ENCODE measurements around the gene TSSC4.

Gene TSSC4

DNA sequence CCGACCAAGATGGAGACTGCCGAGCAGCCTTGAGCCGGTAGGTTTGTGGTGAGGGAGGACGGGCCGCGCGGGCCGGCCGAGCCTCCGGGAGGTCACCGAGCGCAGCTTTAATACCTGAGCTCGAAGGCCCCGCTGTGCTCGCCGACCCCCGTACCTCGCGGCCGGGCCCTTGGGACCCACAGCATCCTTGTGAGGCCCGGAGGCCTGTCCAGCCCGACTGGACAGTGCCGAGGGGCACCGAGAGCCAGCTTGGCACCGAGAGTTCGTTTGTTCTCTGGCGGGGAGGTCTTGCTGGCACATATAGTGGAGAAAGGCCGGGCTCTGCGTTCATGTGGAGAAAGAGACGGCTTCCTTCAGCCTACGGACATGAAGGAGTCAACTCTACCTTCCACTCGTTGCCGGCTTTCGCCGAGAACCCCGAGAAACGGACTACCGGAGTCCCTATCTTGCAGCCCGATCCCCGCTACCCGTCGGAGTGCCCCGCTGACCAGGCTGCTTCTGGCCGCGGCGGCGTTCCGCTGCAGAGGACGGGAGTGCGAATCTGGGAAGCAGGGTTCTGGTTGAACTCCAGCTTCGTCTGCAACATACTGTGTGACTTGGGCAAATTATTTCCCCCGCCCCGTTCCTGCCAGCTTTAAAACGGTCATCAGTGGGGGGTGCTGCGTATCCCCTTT, 349 bp downstream of the TSSC4 start:
- DNase-seq (ENCODE audit: low read depth, low spot score): no peak

DNA sequence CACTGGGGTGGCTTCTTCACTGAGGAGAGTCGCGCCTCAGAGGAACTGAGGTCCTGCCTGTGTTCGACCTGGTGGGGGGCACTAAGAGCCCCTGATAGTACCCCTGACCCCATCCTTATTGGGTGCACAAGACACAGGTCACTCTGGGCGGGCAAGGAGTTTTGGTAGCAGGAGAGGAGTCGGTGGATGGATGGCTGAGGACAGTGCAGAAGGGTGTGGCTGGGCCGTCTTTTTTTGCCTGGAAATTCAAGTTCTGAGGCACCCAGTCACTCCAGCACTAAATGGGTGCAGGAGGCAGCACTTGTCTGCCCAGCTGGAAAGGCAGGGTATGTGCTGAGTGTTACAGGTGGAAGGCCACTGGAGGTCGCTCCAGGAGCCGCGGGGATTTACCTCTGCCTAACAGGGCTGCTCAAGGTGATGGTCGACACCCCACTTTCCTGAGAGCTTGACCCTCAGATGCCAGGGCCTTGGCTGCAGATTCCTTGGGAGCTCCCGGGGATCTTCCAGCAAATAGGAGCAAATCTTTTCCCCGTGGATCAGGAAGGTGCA, 960 bp downstream of the TSSC4 start:
- DNase-seq (ENCODE audit: low read depth, low spot score): no peak

DNA sequence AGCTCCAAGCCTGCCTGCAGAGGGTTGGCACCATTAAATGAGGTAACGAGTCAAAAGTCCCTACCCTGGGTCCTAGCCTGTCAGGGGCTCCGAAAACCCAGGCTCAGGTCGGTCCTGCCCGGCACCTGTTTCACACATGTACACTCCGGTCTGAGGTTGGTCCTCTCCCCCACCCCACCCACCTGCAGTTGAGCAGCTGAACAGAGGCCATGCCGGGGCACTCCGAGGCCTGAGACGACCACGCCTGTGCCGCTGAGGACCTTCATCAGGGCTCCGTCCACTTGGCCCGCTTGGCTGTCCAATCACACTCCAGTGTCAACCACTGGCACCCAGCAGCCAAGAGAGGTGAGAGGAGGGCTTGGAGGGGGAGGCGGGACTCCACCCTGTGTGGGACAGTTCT, 1.6 kb downstream of the TSSC4 start:
- DNase-seq (ENCODE audit: low read depth, low spot score): no peak

DNA sequence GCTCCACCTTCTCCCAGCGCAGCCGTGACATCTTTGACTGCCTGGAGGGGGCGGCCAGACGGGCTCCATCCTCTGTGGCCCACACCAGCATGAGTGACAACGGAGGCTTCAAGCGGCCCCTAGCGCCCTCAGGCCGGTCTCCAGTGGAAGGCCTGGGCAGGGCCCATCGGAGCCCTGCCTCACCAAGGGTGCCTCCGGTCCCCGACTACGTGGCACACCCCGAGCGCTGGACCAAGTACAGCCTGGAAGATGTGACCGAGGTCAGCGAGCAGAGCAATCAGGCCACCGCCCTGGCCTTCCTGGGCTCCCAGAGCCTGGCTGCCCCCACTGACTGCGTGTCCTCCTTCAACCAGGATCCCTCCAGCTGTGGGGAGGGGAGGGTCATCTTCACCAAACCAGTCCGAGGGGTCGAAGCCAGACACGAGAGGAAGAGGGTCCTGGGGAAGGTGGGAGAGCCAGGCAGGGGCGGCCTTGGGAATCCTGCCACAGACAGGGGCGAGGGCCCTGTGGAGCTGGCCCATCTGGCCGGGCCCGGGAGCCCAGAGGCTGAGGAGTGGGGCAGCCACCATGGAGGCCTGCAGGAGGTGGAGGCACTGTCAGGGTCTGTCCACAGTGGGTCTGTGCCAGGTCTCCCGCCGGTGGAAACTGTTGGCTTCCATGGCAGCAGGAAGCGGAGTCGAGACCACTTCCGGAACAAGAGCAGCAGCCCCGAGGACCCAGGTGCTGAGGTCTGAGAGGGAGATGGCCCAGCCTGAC, 2.5 kb downstream of the TSSC4 start:
- DNase-seq (ENCODE audit: low read depth, low spot score): no peak

DNA sequence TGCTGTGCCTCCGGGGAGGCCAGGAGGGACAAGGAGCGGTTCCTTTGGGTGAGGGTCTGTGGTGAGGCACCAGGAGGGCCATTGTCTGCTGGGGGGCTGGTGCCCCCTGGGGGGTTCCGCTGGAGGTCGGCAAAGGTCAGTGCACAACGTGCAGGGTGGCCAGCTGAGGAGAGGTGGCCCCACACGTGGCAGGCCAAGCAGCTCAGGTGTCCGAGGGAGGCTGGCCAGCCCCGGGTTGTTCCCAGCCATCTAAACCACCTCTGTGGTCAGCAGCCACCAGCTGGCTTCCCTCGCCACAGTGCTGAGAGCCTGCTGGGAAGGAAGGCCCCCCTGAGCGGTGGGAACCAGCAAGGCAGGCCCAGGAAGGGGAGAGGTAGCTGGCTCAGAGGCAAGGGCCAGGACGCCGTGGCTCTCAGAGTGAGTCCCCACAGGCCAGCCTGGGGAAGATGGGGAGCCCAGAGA, 4.2 kb downstream of the TSSC4 start:
- no peak for DNase-seq (ENCODE audit: low read depth, low spot score)

DNA sequence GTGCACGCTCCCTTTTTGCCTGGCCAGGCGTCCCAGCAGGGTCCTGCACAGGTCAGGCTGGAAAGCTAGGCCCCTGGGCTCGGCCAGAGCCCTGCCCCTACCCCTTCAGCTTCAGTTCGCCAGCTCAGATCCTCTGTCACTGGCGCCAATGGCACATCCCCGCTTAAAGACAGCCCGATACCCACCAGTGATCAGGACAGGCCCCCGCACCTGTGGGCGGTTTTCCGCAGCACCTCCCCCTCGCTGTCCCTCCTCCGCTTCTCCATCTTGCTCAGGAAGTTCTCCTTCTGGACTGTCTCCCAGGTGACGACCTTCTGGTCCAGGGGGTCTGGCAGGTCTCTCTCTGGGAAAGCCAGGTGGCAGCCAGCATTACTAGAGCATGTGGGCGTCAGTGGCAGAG, 5.9 kb downstream of the TSSC4 start:
- DNase-seq (ENCODE audit: low read depth, low spot score): no peak

DNA sequence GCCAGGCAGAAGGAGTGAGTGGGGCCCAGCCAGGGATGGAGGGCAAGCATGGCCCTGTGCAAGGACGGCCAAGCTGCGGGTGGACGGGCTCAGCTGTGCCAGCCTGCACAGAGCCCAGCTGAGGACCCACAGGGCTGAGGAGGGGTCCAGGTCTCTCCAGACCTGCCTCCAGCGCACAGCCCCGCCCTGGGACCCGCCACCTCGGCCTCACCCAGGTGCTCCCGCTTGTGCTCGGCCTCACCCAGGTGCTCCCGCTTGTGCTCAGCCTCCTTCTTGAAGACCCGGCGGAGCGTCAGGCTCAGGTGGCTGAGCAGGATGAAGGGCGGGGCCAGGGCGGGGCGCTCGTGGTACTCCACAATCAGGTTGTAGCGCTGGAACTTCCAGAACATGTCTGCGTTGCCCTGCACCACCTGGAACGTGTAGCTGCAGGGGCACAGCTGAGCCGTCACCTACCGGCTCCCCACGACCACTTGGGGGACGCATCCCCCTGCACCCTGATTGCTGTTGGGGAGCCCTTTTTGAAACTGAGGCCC, 6.4 kb downstream of the TSSC4 start:
- DNase-seq (ENCODE audit: low read depth, low spot score): no peak

DNA sequence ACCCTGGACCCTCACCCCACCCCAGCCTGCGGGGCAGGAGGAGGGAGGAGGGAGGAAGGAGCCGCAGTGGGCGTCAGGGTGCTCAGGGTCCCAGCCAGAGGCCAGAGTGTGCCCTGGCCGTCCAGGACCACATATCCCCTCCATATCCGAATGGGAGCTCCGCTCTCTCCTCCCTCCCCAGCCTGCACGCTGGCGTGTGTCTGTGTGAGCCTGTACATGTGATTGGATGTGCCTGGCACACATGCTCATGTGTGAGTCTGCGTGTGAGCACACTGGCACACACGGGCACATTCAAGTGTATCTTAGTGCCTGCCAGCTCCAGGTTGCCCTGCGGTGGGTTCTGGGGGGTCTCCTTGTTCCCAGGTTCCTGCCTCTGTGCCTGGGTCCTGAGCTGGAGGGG, 8.1 kb downstream of the TSSC4 start:
- no peak for DNase-seq (ENCODE audit: low read depth, low spot score)

DNA sequence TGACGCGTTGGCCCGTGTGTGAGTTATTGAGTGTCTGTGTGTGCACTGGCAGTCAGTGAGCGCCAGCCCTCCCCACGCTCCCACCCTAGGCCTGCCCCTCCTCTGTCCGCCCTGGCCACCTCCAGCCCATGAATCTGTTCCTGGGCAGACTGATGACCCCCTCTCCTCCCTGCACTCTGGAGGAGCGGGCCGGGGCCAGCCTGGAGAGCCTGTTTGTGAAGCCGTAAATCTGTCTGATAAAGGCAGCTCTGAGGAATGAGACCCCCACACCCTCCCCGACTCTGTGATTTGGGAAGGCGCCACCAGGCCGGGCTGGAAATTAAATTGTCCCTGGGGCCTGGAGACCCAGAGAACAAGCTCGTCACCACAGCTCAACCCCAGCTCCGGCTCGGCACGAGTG, 8.6 kb downstream of the TSSC4 start:
- DNase-seq (ENCODE audit: low read depth, low spot score): peak; percentile 59

DNA sequence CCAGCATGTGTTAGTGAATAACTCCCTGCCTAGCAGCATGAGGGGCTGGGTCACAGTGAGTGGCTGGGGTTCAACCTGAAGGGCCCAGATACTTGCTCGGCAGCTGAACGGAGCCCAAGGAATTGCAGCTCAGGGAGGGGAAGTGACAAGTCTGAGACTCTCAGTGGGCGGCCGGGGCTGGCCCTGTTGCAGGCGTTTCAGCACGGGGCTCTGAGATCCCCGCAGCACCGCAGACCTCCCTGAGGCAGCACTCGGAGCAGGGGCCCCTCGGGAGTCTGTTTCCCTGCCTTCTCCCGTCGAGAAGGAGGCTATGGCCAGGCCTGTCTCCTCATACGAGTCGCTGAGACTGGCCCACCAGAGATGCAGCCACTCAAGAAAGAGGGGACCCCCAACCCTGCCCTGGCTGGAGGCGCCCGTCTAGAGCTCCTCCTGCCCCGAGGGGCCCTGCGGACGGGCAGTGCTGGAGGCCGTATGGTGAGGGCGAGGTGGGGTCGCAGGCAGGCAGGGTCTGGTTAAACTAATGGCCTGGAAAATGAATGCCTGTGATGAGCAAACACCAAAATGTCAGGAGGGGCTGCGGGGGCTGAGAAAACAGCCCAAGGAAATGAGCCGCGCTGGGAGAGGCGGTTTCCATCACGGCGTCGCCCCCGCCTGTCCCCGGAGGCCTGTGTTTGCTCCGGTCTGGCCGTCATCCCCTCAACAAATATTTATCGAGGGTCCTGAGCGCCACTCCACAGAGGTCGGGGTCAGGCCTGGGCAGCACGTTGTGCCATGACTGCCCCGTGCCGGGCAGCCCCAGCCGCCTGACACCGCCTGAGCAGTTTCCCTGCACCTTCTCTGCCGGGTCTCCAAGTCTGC, 9.3 kb downstream of the TSSC4 start:
- DNase-seq (ENCODE audit: low read depth, low spot score): no peak

DNA sequence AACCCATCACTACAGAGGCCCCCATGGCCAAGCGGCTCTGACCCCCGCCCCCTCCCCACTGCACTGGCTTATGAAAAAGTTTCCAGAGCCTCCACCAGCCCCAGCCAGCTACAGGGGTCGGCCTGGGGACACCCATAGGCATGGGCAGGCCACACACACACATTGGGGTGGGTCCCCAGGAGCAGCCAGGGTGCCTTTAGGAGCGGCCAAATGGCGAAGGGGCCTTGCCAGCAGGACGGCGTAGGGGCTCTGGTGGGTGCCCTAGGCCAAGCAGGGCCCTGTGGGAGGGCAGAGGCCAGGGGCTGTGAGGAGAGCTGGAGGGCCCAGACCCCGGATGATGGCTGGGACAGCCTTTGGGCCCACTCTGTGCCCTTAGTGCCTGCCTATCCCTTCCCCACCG, 10.1 kb downstream of the TSSC4 start:
- no peak for DNase-seq (ENCODE audit: low read depth, low spot score)

DNA sequence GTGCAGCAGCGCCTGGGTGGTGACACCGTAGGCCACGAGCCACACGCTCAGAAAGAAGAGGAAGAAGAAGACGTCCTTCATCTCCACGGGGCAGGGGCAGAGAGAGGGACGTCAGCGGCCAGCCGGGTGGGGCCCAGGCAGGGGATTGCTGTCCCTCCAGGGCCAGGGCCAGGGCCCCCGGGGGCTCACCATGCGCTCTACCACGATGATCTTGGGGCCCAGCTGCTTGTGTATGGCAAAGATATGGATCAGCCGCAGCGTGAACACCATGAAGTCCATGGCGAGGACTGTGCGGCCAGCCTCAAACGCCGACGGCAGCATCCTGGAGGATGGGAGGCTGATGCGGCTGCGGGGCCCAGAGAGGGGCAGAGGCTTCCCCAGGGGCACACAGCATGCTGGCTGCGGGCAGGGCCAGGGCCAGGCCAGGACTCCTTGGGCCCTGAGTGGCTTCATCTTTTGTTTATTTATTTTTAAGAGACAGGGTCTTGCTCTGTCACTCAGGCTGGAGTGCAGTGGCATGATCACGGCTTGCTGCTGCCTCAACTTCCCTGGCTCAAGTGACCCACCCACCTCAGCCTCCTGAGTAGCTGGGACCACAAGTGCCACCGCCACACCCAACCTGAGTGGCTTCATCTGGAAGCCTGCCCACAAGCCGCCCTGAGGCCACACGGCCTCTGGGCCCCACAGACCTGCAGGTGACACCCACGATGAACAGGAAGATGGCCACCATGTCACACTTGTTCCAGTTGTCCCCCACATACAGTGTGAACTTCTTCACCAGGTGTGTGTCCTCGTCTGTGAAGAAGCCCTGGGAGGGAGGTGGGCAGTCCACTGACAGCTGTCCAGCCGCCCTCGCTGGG, 11.1 kb downstream of the TSSC4 start:
- DNase-seq (ENCODE audit: low read depth, low spot score): no peak

DNA sequence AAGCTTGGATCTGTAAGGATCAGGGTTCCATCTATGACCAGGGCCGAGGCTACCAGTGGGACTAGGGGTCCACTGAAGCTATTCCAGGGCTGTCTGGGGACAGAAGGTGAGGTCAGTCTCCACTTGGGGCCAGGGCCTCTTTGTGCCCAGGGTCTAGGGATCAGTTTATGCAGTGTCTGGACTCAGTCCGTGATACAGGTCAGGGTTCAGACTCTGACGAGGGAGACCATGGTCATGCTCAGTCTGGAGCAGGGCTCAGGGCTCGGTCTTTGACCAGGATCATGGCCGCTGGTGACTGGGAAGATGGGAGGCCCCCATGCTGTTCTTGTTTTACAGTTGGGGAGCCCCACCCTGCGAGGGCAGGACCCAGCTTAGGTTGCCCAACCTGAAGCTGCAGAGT, 11.8 kb downstream of the TSSC4 start:
- no peak for DNase-seq (ENCODE audit: low read depth, low spot score)

DNA sequence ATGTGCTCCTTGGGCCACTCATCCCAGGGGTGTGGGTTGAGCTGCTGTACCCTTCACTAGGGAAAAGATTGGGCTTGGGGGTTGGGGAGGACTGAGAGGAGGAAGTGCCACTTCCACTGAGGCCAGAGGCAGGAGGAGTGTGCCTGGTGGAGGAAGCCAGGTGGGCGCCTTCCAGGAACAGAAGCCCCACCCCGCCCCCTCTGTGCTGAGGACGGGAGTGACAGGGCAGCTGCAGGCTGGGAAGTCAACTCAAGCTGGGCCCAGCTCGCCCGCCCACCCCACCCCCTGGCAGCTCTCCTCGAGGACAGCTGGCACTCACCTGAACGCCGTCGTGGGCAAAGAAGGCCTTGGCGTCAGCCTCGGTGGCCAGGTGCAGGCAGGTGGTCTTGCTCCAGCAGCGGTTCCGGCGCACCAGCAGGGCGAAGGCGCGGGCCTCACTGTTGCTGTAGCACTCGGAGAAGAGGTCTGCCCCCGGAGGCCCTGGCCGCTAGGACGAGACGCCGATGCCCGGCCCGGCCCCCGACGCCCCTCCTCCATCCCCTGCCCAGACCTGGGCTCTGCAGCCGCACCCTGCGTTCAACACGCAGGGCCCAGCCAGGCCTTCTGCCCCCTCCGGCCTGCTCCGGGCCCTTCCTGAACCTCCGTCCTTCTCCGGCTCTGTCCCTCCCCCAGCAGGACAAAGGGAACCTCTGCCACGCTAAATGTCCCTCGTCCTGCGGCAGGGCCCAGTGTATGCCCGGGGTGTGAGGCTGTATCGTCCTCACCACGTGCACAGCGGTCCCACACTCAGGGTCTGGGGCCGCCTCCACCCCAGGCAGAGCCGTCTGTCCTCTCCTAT, 13.4 kb downstream of the TSSC4 start:
- no peak for DNase-seq (ENCODE audit: low read depth, low spot score)

DNA sequence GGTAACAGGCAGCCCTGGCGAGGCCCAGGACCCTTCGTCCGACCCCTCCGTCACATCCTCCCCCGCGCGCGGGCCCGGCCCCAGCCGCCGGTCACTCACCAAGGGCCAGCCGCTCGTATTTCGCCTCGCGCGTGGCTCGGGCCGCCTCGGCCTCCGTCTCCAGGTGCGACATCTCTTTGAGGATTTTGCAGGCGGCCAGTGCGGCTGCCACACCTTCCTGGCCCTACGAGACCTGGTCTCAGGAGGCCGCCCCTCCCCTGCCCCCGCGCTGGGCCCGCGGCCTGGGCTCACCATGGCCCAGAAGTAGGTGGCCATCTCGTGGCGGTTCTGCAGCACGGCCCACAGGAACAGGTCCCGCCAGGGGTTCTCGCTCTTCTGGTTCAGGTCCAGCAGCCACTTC, 14.1 kb downstream of the TSSC4 start:
- DNase-seq (ENCODE audit: low read depth, low spot score): no peak

DNA sequence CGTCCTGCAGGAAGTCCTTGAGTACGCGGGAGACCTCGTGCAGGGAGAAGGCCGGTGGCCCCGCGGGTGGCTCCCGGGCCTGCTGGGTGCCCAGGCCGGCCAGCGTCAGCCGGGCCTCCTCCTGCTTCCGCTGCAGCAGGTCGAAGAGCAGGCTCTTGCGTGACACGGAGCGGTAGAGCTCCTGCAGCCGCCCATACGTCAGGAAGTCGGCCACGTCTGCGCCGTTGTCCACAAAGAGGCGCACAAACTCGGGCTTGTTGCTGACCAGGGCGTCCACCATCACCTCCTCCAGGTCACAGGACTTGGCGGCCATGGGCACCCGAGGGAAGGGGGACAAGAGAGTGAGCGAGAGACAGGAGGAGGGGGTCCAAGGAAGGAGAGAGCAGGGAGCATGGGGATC, 14.6 kb downstream of the TSSC4 start:
- DNase-seq (ENCODE audit: low read depth, low spot score): no peak

DNA sequence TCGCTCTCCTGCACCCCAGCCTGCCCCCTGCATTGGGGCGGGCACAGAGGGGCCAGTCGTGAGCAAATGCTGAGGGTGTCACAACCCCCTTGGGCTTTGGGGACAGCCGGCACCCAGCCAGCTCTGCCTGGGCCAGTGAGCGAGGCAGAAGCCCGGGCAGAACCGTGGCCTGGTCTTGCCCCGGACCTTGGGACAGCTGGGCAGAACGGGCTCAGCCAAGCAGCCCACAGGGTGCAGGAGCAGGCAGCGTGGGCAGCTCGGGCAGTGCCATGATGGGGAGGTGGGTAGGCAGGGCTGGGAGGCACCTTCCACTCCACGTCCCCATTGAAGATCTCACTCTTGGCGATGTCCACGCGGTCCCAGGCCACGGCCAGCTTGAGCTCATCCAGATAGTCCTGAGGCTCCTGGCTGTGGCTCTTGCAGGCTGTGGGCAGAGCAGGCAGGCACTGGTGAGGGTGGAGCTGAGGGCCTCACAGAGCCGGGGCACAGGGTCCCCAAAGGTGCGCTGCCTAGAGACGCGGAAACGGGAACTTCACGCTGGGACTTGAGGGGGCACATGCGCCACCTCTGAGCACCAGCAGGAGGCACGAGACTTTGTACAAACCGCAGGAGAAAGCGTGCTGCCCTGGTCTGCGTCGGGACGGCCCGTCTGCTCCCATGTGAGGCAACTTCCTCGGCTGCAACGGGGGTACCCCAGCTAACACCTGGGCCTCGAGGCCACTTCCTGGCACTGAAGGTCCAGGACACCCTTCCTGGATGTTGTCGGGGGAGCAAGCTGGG, 15.2 kb downstream of the TSSC4 start:
- DNase-seq (ENCODE audit: low read depth, low spot score): no peak

DNA sequence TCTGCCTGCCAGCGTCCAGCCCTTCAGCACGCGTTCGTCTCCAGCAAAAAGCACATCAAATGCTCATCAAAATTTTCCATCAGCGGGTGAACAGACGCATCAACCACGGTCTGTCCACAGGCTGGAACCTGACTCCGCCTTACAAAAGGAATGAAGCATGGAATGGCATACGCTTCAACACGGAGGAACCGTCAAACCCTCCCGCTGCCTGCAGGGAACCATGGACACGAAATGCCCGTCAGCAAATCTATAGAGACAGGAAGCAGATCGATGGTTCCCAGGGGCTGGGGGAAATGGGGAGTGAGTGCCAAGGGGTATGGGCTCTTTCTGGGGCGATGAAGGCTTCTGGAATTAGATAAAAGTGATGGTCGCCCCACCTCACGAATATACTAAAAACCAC, 16.2 kb downstream of the TSSC4 start:
- DNase-seq (ENCODE audit: low read depth, low spot score): no peak
